Activated T-helper 1 cell treated with Interleukin-2 at 50 U/mL for 16 hours (primary cell): ENCODE data around the gene MATN4.
"Not testable (repeated sequence)": the region's sequence is repeated elsewhere in the genome, so short reads cannot be mapped to it uniquely, and the experiment has no call there.

Source experiments
- DNase-seq: peaks from one replicate; pipeline ENCODE4 v3.0.0-alpha.2; 2020; ENCODE audit warnings: low read depth

MATN4 gene, protein sequence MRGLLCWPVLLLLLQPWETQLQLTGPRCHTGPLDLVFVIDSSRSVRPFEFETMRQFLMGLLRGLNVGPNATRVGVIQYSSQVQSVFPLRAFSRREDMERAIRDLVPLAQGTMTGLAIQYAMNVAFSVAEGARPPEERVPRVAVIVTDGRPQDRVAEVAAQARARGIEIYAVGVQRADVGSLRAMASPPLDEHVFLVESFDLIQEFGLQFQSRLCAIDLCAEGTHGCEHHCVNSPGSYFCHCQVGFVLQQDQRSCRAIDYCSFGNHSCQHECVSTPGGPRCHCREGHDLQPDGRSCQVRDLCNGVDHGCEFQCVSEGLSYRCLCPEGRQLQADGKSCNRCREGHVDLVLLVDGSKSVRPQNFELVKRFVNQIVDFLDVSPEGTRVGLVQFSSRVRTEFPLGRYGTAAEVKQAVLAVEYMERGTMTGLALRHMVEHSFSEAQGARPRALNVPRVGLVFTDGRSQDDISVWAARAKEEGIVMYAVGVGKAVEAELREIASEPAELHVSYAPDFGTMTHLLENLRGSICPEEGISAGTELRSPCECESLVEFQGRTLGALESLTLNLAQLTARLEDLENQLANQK

DNA sequence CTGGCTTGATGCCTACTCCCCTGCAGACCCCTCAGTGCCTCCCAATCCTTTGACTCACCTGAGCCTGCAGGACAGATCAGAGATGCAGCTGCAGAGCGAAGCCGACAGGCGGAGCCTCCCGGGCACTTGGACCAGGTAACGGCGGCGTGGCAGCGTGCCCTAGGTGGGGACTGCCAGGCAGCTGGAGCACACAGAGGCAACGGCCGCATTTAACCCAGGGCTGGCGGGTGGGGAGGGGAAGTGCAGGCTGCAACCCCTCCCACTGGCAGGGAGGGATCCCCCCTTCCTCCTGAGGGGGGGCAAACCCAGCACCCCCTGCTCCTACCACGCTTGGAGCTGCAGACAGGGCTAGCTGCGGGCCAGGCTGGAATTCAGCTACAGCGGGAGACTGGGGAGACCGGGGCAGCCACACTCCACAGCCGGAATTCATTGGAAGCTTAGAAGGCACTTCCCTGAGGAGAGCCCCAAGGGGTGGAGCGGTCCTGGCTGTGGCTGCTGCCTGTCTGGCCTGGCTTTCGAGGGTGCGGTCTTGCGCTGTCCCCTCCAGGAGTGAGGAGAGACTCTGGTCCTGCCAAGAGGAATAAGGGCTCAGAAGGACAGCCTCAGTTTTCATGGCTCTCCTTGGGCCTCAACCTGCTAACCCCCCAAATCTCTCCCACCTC is at the start of gene MATN4:
TSS of gene MATN4 (minus strand) at position 183 of the 662 bp plus-strand sequence. CDS start 2,717 bp downstream, outside the sequence.
- no peak for DNase-seq

DNA sequence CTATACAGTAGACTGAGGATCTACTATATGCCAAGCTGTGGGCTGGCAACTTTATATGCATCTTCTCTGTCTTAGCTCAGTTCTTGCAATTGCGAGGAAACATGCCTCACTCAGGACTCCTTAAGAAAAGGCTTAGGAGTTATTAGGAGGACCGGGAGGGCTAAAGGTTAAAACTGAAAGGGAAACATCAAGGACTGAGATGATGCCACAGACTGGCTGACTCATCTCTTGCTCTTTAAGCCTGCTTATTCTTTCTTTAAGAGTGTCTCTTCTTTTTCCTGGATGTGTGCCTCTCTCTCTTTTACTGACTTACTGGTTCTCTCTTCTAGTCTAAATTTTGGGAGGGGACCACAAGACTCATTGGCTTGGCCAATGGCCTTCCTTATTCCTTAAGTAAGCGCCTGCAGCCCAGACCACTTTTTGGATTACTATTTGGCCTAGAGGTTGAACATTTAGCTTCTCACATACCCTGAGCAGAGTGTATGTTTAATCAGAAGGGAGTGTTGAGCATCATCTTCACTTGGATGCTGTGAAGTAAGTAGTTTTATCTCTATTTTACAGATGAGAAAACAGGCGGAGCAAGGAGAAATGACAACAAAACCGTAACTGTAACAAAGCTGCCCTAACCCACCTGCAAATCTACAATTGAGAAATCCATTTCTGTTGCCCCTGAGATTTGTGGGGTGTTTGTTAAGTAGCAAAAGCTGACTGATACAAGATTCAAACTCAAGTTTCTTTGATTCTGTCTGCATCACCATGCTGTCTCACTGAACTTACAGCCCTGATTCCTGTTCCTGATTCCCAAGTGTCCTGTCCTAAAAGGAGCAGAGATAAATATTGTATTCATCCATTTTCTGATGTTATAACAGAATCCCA is 47.3 kb upstream of the MATN4 start:
- DNase-seq, result no peak

DNA sequence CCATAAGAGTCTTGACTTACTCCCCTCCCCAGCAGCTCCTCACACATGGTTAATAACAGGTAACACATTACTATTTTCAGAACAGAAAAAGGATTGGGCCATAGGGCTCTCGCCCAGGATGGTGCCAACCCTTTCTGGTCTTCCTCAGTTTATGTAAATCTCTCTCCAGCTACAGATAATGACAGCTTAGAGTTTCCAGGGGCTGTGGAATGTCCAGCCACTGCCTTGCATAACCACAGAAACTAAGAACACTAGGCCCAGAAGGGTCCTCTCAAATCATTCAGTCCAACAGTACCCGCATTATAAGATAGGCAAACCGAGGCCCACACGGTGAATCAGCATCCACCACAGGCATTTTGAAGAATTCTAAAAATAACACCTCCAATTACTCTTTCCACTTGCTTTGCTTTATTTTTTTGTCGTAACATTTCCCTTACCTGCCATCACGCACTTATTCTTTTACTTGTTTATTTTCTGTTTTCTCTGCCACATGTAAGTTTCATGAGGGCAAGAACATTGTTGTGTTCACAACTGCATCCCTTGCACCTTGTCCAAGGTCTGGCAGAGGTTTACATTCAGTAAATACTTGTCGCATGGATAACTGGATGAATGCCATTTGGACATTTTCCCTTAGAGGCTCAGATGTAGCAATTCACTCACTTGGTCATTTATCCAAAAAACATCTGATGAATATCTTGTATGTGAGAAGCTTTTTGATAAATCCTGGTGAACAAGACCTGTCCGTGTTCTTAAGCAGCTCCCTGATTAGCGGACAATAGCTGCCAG is 46.5 kb upstream of the MATN4 start:
- no peak for DNase-seq

DNA sequence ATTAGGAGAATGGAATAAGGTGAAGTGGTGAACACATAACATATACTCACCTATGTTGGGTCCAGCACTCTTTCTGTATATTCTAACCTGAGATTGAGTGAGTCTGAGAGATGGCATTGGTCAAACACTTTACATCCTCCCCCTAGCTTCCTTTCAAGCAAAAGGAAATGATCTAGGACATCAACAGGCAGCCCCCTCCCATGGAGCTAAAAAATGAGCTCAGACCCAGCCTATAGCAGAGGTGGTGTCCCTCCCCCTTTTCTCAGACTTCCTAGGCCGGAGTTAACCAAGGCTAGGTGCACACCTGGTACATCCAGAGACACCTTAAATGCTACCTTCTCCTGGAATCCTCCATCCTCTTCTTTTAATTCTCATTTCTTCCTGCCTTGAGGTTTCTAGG is 45.6 kb upstream of the MATN4 start:
- DNase-seq, result no peak

DNA sequence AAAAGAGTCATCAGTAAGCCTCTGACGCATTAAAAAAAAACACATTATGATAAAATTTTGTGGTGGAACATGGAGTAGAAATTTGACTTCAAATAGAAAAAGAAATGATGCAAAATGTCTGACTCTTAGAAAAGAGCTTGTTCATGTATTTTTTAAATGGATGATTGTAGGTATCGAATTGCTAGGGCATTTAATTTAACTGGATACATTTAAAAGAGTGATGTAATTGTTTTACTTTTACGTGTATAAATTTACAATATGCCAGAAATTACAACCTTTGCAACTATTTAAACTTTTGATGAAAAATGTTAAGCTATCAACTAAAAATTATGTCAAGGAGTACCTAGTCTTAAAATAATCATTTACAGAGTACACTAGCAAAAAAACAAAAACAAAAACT is 44.6 kb upstream of the MATN4 start:
- no peak for DNase-seq

DNA sequence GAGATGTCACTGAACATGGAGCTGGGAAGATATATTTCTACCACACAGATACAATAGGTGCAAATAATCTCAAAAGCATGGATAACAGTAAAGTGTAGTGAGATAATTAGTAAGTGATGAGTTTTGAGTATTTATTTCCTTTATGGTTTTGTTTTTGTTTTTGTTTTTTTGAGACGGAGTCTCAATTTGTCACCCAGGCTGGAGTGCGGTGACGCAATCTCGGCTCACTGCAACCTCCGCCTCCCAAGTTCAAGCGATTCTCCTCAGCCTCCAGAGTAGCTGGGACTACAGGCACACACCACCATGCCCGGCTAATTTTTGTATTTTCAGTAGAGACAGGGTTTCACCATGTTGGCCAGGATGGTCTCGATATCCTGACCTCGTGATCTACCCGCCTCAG is 42.7 kb upstream of the MATN4 start:
- not testable (repeated sequence) for DNase-seq

DNA sequence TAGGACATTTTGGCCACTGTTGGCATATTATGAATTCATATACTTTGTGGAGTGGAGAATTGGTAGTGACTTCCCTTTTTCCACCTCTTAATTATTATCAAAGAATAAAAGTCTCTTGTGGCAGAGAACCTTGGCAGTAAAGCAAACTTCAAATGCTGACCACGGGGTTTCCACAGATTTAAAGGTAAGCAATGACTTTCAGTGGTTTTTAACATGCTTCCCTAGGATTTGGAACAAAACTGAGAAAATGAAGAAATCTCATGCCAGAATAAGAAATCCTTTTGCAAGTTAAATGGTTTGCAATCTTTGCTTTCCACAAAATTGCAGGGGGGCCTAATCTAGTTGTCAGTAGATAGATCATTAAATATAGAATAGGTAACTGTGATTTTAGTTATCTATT is 42.1 kb upstream of the MATN4 start:
- DNase-seq, result no peak

DNA sequence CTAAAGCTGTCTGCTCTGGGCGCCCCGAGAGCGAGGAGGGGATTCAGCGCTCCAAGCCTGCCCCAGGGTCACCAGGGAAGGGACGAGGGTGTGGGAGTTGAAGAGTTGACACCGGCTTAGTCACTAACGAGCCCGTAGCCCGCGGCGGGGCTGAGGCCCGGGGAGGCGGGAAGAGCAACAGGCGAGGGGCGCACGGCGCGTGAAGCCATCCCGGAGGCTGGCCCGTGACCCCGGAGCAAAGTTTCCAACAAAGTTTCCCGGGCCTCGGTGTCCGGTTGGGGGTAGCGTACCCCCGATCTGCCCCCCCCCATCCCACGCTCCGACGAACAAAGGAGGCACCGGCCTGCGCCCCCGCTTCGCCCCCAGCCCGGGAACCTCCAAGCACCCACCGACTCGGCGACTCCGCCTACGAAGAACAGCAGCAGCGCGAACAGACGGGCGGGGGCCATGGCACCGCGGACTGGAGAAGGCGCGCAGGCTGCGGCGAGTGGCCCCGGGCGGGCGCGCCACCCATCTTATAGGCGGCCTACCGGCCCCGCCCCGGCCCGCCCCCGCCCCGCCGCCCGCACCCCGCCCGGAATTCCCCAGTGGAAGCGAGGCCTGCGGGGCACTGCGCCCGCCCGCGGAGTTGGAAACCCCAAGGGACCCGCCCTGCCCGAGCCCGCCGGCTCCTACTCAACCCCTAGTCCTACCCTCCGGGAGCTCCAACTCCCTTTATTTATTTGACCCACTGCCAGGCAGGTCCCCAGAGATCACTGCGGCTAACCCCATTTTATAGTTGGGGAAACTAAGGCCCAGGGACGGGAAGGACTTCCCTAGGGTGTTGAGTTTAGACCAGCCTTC is 40.1 kb upstream of the MATN4 start, which contains the start of gene SDC4:
TSS of gene SDC4 (minus strand) at position 489 of the 843 bp plus-strand sequence. CDS start at position 449, 40 bp downstream.
- DNase-seq, result peak; percentile 44

DNA sequence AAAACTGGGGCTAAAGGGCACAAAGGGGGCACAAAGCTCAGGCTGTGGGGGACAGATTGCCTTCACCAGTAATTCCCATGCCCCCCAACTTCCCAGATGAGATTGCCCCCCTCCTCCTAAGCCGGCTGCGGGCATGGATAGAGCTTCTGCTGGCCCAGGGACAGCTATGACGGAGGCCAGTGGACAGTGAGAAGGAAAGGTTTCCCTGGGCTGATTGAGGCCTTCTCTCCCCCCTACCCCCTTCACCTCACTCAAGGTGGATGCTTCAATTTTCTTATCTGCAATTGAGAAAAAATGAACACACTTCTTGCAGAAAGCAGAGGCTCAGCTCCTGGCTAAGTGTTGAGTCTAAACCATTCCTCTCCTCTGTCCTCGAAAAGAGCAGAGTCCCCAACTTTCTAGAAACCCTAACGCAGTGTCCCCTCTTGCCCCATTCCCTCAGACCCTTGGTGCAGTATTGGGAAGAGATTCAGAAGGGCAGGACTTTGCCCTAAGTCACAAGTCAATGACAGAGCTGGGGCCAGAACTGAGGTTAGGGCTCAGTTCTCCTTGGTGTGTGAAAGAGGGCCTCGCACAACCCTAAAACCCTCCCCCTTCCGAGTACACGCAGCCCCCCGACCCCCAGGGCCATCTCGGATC is 39.3 kb upstream of the MATN4 start:
- DNase-seq, result no peak

DNA sequence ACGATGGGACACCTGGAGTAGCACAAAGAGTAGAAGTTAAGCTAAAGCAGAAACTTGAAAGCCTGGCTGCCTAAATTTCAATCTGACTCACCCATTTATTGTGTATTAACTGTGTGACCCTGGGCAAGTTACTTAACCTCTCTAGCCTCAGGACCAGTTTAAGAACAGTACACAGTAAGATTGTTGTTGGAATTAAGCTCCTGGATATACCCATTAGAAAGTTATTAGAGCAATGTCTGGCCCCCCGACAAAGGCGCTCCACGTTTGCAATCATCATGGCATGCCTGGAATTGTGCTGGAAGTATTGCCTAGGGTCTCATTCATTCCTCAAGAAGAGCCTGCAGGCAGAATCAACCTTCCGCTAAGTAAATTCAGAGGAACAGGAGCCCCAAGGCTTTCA is 38.8 kb upstream of the MATN4 start:
- no peak for DNase-seq

DNA sequence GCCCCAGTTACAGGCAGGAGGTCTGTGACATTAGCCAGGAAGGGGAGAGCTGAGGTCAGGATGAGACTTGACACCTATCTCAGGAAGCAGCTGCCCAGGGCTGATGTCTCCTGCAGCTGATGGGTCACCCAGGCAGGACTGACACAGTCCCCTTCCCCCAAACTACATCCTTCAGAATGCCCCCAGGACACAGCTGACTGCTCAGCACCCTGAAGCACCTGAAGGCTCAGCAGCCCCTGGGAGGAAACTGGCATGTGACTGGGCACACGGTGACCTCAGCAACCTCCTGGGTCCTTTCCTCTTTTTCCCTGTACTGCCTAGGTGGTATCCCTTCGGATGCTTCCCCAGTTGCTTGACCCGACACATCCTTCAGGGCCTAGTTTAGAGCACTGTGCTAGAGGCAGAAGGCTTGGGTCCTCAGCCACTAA is 38.2 kb upstream of the MATN4 start:
- no peak for DNase-seq

DNA sequence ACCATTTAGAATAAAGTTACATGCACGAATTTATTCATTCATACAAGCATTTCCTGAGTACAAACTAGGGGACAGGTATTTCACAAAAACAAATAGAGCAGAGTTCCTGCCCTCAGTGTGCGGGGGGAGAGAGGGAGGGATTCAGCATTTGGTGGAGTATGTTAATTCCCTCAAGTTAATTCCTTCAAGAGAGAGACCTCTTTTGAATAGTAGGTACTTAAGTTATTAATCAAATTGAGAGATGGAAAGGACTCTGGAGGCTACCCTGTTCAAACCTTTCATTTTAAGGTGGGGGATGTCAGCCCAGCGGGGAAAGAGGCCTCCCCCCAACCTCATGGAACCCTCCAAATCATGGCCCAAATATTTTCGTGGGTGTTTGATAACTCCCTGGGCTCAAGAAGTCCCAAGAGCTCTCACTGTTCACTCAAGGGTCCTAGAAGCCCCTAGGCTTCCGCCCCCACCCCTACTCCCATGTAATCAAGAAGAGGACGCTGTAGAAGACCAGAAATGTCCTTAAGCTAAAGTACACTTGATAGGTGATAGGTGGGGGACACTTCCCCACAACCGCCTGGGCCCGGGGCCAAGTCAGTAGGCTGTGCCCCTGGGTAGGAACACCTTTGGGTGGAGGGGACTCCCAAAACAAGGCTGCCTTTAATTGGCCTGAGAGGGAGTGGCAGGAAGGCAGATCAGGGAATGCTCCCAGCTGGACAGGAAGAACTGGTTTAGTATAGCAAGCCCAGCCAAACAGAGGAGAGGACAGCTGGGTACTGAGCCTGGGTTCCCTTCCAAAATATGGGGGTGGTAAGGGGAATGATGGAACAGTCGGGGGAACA is 37.2 kb upstream of the MATN4 start:
- no peak for DNase-seq

DNA sequence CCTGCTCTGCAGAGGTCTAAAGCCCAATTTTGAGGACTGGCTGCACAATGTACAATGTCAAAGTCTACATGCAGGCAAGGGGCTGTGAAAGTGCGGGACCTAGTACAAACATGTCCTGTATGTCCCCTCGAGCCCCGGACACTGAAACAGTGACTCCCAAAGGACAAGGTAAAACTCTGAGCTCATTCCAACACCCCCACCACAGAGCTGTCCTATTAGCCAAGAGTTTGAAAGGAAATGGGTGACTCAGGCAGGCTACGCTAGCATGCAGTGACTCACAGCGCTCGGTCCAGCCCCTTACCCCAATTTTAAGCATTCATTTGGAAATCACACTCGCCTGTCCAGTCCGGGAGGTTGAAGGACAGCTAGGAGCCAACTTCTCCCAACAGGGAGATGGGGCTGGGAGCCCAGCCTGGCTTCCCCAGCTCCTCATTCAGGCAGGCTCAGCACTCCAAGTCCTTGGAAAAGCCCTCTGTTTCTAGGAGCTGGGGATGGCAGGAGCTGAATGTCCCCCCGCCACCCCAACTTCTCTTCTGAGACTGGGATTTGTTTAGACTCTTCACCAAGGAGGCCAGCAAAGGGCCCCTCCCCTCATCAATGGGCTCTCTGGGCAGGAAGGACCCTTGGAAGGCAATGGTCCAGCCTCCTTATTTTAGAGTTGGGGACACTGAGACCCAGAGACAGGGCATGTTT is 36.2 kb upstream of the MATN4 start:
- no peak for DNase-seq

DNA sequence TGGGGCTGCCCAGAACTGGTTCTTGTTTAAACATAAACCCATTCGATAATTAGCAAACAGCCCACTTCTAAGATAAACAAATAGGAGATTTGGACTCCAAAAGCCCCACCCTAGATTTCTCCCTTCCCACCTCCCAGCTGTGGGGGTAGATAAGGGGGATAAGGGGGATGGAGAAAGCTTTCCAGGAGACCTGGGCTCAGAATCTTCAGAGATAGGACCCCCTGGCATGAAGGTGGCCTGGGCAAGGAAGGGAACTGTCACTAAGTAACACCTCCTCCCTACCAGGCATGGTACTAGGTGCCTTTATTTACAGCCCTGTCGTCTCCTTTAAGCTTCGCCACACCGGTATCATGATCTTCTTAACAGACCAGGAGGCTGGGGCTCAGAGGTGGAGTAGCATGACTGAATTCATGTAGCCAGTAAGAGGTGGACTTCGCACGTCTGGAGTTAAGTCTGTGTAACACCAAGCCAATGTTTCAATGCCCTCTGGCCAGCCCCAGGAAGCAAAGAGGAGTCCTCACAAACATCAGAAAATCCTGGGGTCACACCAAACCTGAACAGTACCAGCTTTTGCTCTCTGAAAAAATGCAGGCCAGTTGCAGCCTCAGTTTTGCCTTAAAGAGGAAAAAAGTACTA is 35.6 kb upstream of the MATN4 start:
- no peak for DNase-seq

DNA sequence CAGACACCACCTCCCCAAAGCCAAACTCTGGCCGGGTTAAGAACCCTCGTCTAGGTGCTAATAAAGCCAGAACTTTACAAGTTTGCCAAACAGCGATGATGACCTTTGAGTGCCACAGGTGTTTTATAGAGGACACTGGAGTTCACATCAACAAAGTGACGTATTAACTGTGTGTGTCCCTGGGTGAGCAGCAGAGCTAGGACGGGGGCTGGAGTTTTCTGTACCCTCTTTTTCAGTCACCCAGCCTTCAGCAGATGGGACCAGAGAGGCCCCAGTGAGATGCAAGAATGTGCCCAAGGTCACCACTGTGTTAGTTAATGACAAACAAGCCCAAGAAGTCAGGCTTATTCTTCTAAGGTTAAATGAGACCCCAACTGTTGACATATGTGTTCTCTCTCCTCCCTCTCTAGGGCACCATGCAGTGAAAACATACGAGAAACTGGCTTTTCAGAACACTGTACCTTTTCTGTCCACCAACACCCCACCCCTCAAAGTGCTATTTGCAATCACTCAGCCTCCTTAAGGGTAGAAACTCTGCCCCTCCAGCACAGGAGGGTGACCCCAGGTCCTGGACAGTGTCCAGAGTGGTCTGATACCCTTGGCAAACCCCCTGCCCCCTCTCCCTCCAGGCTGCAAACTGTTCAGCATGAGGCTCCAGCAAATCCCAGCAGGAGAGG is 34.9 kb upstream of the MATN4 start:
- no peak for DNase-seq

DNA sequence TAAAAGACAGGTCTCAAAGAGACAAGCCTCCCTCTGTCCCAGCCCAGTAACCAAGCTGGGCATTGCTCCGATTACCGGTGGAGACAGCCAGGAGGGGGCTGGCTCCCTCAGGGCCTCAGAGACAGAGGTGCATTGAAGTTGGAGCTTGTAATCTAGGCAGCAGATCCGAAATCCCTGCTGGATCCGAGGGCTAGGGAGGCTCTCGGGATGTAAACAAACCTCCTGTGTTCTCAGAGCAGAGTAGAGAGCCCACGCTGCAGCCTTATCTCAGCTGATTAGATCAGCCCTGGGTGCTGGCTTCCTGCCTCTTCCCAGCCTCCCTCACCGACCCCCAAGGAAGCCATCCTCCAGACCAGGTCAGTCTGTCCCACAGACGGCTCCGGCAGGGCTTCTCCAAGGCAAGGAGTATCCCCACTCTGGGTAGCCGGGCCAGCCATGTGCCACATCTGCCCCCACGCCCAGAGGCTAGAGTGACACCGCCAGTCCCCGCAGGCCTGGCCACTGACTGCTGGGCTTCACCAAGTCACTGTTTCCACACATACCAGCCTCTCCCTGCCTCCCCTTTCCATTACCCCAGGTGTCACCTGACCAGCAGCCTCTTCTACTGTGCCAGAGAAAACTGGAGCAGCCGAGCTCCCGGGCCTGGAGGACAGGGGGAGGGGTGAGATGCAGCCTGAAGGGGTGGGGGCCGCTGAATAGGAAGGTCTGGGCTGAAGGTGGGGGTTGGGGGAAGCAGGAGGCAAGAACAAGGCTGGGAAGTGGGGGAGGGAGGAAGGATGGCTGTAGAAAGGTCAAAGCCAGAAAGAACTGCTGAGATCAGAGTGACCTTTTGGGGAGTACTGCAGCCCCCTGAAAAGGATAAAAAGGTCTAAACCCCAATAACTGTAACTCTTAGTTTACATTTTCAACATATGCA is 34.1 kb upstream of the MATN4 start:
- DNase-seq, result no peak
